T-cell (primary cell): ENCODE measurements around the gene TDRD7. TPM values are rescaled to one million over a fixed set of nuclear protein-coding genes. Genes with fewer than 3 reads are reported as not detected.

Source experiments
- ATAC-seq, 4 experiments: fragments of 200-7000 bp in 3 of 4; fragments of 150-1000 bp in 1 of 4; cut with Tn5 transposase; replicated peaks in 1 of 4; 1 replicate in 3 of 4; 2 replicates in 1 of 4; pipeline ENCODE4 v1.10.0; 2021; ENCODE audit warnings: moderate library complexity in 3 of 4, mild to moderate bottlenecking in 2 of 4, moderate number of reproducible peaks in 1 of 4
- CTCF ChIA-PET, 2 donors: fragments of 300-600 bp; sonication (Branson Sonifier 250); formaldehyde crosslinking; loops; one replicate each; lab custom pipeline; 2022; ENCODE audit warnings: antibody characterized with exemption in 2 of 2; lab: Charles Lee
- POLR2A ChIA-PET, 2 donors: fragments of 300-600 bp; sonication (Branson Sonifier 250); formaldehyde crosslinking; loops; one replicate each; lab custom pipeline; 2022; ENCODE audit warnings: antibody characterized with exemption in 2 of 2; lab: Charles Lee
- DNase-seq, 35 experiments: peaks; one replicate each; pipeline versions ENCODE4 v3.0.0 to v3.0.0-alpha.2; 2013 to 2023
- H3K27ac ChIP-seq: one replicate; pipeline ENCODE4 v1.5.1; 2013; ENCODE audit warnings: low read length
- H3K27me3 ChIP-seq, 2 experiments: replicated peaks in 1 of 2; 1 replicate in 1 of 2; 2 replicates in 1 of 2; pipeline versions ENCODE4 v1.6.1 to v1.7.0; 2013; ENCODE audit warnings: low read length in 1 of 2, mixed read lengths in 1 of 2; ENCODE audit not compliant: control insufficient read depth in 2 of 2, insufficient read depth in 2 of 2; ENCODE audit errors: extremely low read depth in 1 of 2
- H3K36me3 ChIP-seq, 2 donors: 1 replicate in 1 of 2; 2 replicates in 1 of 2; pipeline versions ENCODE4 v1.6.1 to v1.7.0; 2013; ENCODE audit warnings: low read length in 1 of 2; ENCODE audit not compliant: control insufficient read depth in 2 of 2, insufficient read depth in 1 of 2; ENCODE audit errors: extremely low read depth in 1 of 2
- H3K4me1 ChIP-seq, 2 experiments: 1 replicate in 1 of 2; 2 replicates in 1 of 2; pipeline versions ENCODE4 v1.6.1 to v1.7.0; 2013; ENCODE audit warnings: low read length in 2 of 2, mixed read lengths in 1 of 2; ENCODE audit not compliant: insufficient read depth in 2 of 2, control insufficient read depth in 1 of 2; ENCODE audit errors: extremely low read depth in 1 of 2
- H3K4me3 ChIP-seq, 2 donors: 1 replicate in 1 of 2; 2 replicates in 1 of 2; pipeline versions ENCODE4 v1.5.1 to v1.7.0; 2013; ENCODE audit warnings: mild to moderate bottlenecking in 2 of 2, low read length in 1 of 2, moderate library complexity in 1 of 2; ENCODE audit not compliant: control insufficient read depth in 1 of 2; ENCODE audit errors: extremely low read depth in 1 of 2
- H3K9me3 ChIP-seq: 2 replicates; pipeline ENCODE4 v1.7.0; 2013
- H3K27ac Mint-ChIP-seq, 2 donors: one replicate each; pipeline ENCODE4 v1.8.0; 2020 to 2021; ENCODE audit warnings: mild to moderate bottlenecking in 2 of 2, mixed read lengths in 2 of 2
- H3K27me3 Mint-ChIP-seq, 2 donors: one replicate each; pipeline ENCODE4 v1.8.0; 2021 to 2022; ENCODE audit warnings: mixed read lengths in 2 of 2
- H3K36me3 Mint-ChIP-seq: one replicate; pipeline ENCODE4 v1.8.0; 2021; ENCODE audit warnings: mixed read lengths
- H3K4me1 Mint-ChIP-seq, 3 donors: one replicate each; pipeline ENCODE4 v1.8.0; 2020 to 2022; ENCODE audit warnings: mixed read lengths in 3 of 3, mild to moderate bottlenecking in 1 of 3
- H3K4me3 Mint-ChIP-seq, 3 donors: one replicate each; pipeline ENCODE4 v1.8.0; 2020 to 2022; ENCODE audit warnings: mild to moderate bottlenecking in 3 of 3, mixed read lengths in 3 of 3, moderate library complexity in 3 of 3
- H3K9me3 Mint-ChIP-seq, 3 donors: one replicate each; pipeline ENCODE4 v1.8.0; 2020 to 2022; ENCODE audit warnings: mixed read lengths in 3 of 3
- WGBS: methylation state at CpG from one replicate; pipeline ENCODE4 v1.1.5; 2013; ENCODE audit warnings: missing lambda C conversion rate; ENCODE audit not compliant: insufficient coverage; 5-methylcytosine and 5-hydroxymethylcytosine counted together
- total RNA-seq, 35 experiments: library from RNA in 6 of 35; stranded (reverse) in 6 of 35; fragments of 120-200 nt in 1 of 35; gene quantifications; one replicate each; pipeline versions ENCODE4 v1.2.1 to v1.2.4 and lab custom pipeline; 2013 to 2026

The TDRD7 gene
- total RNA-seq, 5 donors from 2014 or later (not counting 1 experiment from before 2014, with no cell fraction given), result 9.2 to 11.9 (median 10.2) TPM

GRCh38 chr9:97505845-97506244, 93.9 kb downstream of the TDRD7 start:
- H3K4me3 ChIP-seq, result no peak overlapping the region
- no peak for DNase-seq
- H3K4me1 ChIP-seq, result peaks cover 0 to 20% of the 10 kb centered on the region in 2 experiments
- no peak overlapping the region for H3K27ac ChIP-seq
- POLR2A ChIA-PET, result no interaction called here
- no peak for ATAC-seq
- 78% methylated on average over 3 of the region's 3 CpGs for WGBS
- Mint-ChIP-seq H3K9me3 (no peaks in the 10 kb centered on the region), H3K36me3 (no peaks in the 10 kb centered on the region), H3K27ac (no peak overlapping the region), H3K4me1 (peaks cover 11 to 18% (median 17%) of the 10 kb centered on the region in 3 donors), H3K4me3 (no peak overlapping the region), H3K27me3 (peaks cover 30 to 34% of the 10 kb centered on the region in 2 donors)
- H3K27me3 ChIP-seq, result peaks cover 14 to 36% of the 10 kb centered on the region in 2 experiments
- H3K9me3 ChIP-seq, result no peaks in the 10 kb centered on the region
- H3K36me3 ChIP-seq, result no peaks in the 10 kb centered on the region
- CTCF ChIA-PET, result no interaction called here

- DNase-seq, result no peak
- H3K36me3 ChIP-seq, result no peaks in the 10 kb centered on the region
- H3K4me3 Mint-ChIP-seq, result no peak overlapping the region
- POLR2A ChIA-PET, result no interaction called here
- no peak overlapping the region for H3K27ac ChIP-seq
- CTCF ChIA-PET, result no interaction called here
- WGBS, result 50% methylated on average over 1 of the region's 4 CpGs
- peaks cover 30% of the 10 kb centered on the region in 2 donors for H3K27me3 Mint-ChIP-seq
- peaks cover 0 to 16% of the 10 kb centered on the region in 2 experiments for H3K4me1 ChIP-seq
- peaks cover 11 to 15% (median 13%) of the 10 kb centered on the region in 3 donors for H3K4me1 Mint-ChIP-seq
- H3K4me3 ChIP-seq, result no peak overlapping the region
- no peaks in the 10 kb centered on the region for H3K36me3 Mint-ChIP-seq
- H3K9me3 ChIP-seq, result no peaks in the 10 kb centered on the region
- H3K27me3 ChIP-seq, result peaks cover 13 to 31% of the 10 kb centered on the region in 2 experiments
- no peak for ATAC-seq
- no peak overlapping the region for H3K27ac Mint-ChIP-seq
- H3K9me3 Mint-ChIP-seq, result no peaks in the 10 kb centered on the region
Measured at GRCh38 chr9:97506306-97506705, 94.4 kb downstream of the TDRD7 start.

GRCh38 chr9:97506787-97507186, 94.9 kb downstream of the TDRD7 start:
- POLR2A ChIA-PET, result no interaction called here
- DNase-seq, result no peak
- Mint-ChIP-seq H3K9me3 (no peaks in the 10 kb centered on the region), H3K27ac (no peak overlapping the region), H3K27me3 (peaks cover 30% of the 10 kb centered on the region in 2 donors), H3K4me1 (peaks cover 11 to 15% (median 13%) of the 10 kb centered on the region in 3 donors), H3K4me3 (no peak overlapping the region), H3K36me3 (no peaks in the 10 kb centered on the region)
- H3K4me3 ChIP-seq, result no peak overlapping the region
- peaks cover 0 to 14% of the 10 kb centered on the region in 2 experiments for H3K4me1 ChIP-seq
- no peak for ATAC-seq
- H3K36me3 ChIP-seq, result no peaks in the 10 kb centered on the region
- no peak overlapping the region for H3K27ac ChIP-seq
- CTCF ChIA-PET, result no interaction called here
- WGBS, result 100% methylated on average over 1 of the region's 1 CpG
- H3K27me3 ChIP-seq, result peaks cover 13 to 29% of the 10 kb centered on the region in 2 experiments
- H3K9me3 ChIP-seq, result no peaks in the 10 kb centered on the region

- no peaks in the 10 kb centered on the region for H3K36me3 Mint-ChIP-seq
- DNase-seq, result no peak
- H3K4me3 Mint-ChIP-seq, result no peak overlapping the region
- peaks cover 26 to 30% of the 10 kb centered on the region in 2 donors for H3K27me3 Mint-ChIP-seq
- no peak overlapping the region for H3K4me3 ChIP-seq
- no peak overlapping the region for H3K27ac Mint-ChIP-seq
- ATAC-seq, result no peak
- H3K27ac ChIP-seq, result no peak overlapping the region
- H3K36me3 ChIP-seq, result no peaks in the 10 kb centered on the region
- H3K9me3 ChIP-seq, result no peaks in the 10 kb centered on the region
- H3K27me3 ChIP-seq, result peaks cover 13 to 24% of the 10 kb centered on the region in 2 experiments
- H3K4me1 Mint-ChIP-seq, result peaks cover 8 to 10% (median 10%) of the 10 kb centered on the region in 3 donors
- H3K4me1 ChIP-seq, result peaks cover 0 to 7% of the 10 kb centered on the region in 2 experiments
- ChIA-PET CTCF (no interaction called here), POLR2A (no interaction called here)
- WGBS, result no CpG with 5 or more reads among the region's 5 CpGs
- no peaks in the 10 kb centered on the region for H3K9me3 Mint-ChIP-seq
Measured at GRCh38 chr9:97507428-97507984, 95.6 kb downstream of the TDRD7 start.

- Histone ChIP-seq H3K4me3 (no peak overlapping the region), H3K27ac (no peak overlapping the region), H3K9me3 (no peaks in the 10 kb centered on the region), H3K27me3 (peaks cover 11 to 12% of the 10 kb centered on the region in 2 experiments), H3K4me1 (no peaks in the 10 kb centered on the region), H3K36me3 (no peaks in the 10 kb centered on the region)
- Mint-ChIP-seq H3K4me3 (no peak overlapping the region), H3K4me1 (no peaks in the 10 kb centered on the region), H3K9me3 (no peaks in the 10 kb centered on the region), H3K27ac (no peak overlapping the region), H3K27me3 (peaks cover 13 to 17% of the 10 kb centered on the region in 2 donors), H3K36me3 (no peaks in the 10 kb centered on the region)
- CTCF ChIA-PET, result no interaction called here
- POLR2A ChIA-PET, result no interaction called here
- ATAC-seq (no peak), DNase-seq (no peak)
- WGBS, result 75% methylated on average over 2 of the region's 4 CpGs
Measured at GRCh38 chr9:97508852-97509251, 97.0 kb downstream of the TDRD7 start.

GRCh38 chr9:97510797-97511654, 99.1 kb downstream of the TDRD7 start:
- Mint-ChIP-seq H3K36me3 (no peaks in the 10 kb centered on the region), H3K4me1 (no peaks in the 10 kb centered on the region), H3K27ac (no peak overlapping the region), H3K27me3 (peaks cover 7 to 8% of the 10 kb centered on the region in 2 donors), H3K4me3 (no peak overlapping the region), H3K9me3 (no peaks in the 10 kb centered on the region)
- H3K27me3 ChIP-seq, result peaks cover 0 to 12% of the 10 kb centered on the region in 2 experiments
- DNase-seq (no peak), ATAC-seq (no peak)
- H3K36me3 ChIP-seq, result no peaks in the 10 kb centered on the region
- H3K4me1 ChIP-seq, result no peaks in the 10 kb centered on the region
- no peak overlapping the region for H3K4me3 ChIP-seq
- WGBS, result 83% methylated on average over 1 of the region's 10 CpGs
- no peaks in the 10 kb centered on the region for H3K9me3 ChIP-seq
- CTCF ChIA-PET, result interaction anchor here in 1 of 2 donors (1.2 kb wide), 1 partner anchor 10 kb away, joined by 7 read pairs; the partner anchor contains the start of gene TMOD1
- POLR2A ChIA-PET, result no interaction called here
- H3K27ac ChIP-seq, result no peak overlapping the region
